ENCODE data around the gene TSEN34.
"Not testable (repeated sequence)": the region's sequence is repeated elsewhere in the genome, so short reads cannot be mapped to it uniquely, and the experiment has no call there.

The TSEN34 gene

GRCh38 chr19:54179262-54179852 is 11.8 kb upstream of the TSEN34 start:
- TF ChIP-seq CTCF (IDR thresholded peaks at IDR 0.05; ENCODE audit: borderline replicate concordance, control extremely low read depth, extremely low read depth, insufficient read depth, missing control alignments) = no peak
- in situ Hi-C loops (cut with MboI; ENCODE audit: low sequenced_read_pairs, unreplicated experiment) = no loop called here
- no peak for DNase-seq (ENCODE audit: low spot score)

- no peak for TF ChIP-seq CTCF (IDR thresholded peaks at IDR 0.05; ENCODE audit: borderline replicate concordance, control extremely low read depth, extremely low read depth, insufficient read depth, missing control alignments)
- in situ Hi-C loops (cut with MboI; ENCODE audit: low sequenced_read_pairs, unreplicated experiment) = no loop called here
- peak; percentile 25 for DNase-seq (ENCODE audit: low spot score)
These were observed 11.1 kb upstream of the TSEN34 start for GRCh38 chr19:54179921-54180461.

- no peak for DNase-seq (ENCODE audit: low spot score)
- no peak for TF ChIP-seq CTCF (IDR thresholded peaks at IDR 0.05; ENCODE audit: borderline replicate concordance, control extremely low read depth, extremely low read depth, insufficient read depth, missing control alignments)
- in situ Hi-C loops (cut with MboI; ENCODE audit: low sequenced_read_pairs, unreplicated experiment) = no loop called here
These were observed 10.4 kb upstream of the TSEN34 start for GRCh38 chr19:54180691-54181091.

- DNase-seq (ENCODE audit: low spot score); in situ Hi-C loops (cut with MboI; ENCODE audit: low sequenced_read_pairs, unreplicated experiment): not testable (repeated sequence)
These were observed 9.2 kb upstream of the TSEN34 start for GRCh38 chr19:54181894-54182293.

GRCh38 chr19:54183431-54183830 is 7.7 kb upstream of the TSEN34 start:
- no peak for DNase-seq (ENCODE audit: low spot score)
- in situ Hi-C loops (cut with MboI; ENCODE audit: low sequenced_read_pairs, unreplicated experiment) = no loop called here
- TF ChIP-seq CTCF (IDR thresholded peaks at IDR 0.05; ENCODE audit: borderline replicate concordance, control extremely low read depth, extremely low read depth, insufficient read depth, missing control alignments) = no peak

GRCh38 chr19:54186351-54186750 is 4.8 kb upstream of the TSEN34 start:
- no peak for DNase-seq (ENCODE audit: low spot score)
- in situ Hi-C loops (cut with MboI; ENCODE audit: low sequenced_read_pairs, unreplicated experiment) = no loop called here

More at GRCh38 chr19:54186351-54186750, 4.8 kb upstream of the TSEN34 start:
- no peak for TF ChIP-seq CTCF (IDR thresholded peaks at IDR 0.05; ENCODE audit: borderline replicate concordance, control extremely low read depth, extremely low read depth, insufficient read depth, missing control alignments)
